ENCODE data around the gene NOBOX.
"Not testable (repeated sequence)": the region's sequence is repeated elsewhere in the genome, so short reads cannot be mapped to it uniquely, and the experiment has no call there.

NOBOX gene

GRCh38 chr7:144391823-144392255, 11.7 kb downstream of the NOBOX start:
- peak in 5 of 51 donors; percentile 5 to 59 (median 30) for DNase-seq

- no peak for DNase-seq
Observed at GRCh38 chr7:144391014-144391413, 12.5 kb downstream of the NOBOX start.

GRCh38 chr7:144390481-144390880, 13.0 kb downstream of the NOBOX start:
- peak in 3 of 51 donors; percentile 7 to 25 (median 9) for DNase-seq

- no peak for DNase-seq
Observed at GRCh38 chr7:144388950-144389349, 14.5 kb downstream of the NOBOX start.

- DNase-seq, result no peak
Observed at GRCh38 chr7:144386741-144387140, 16.8 kb downstream of the NOBOX start.

- no peak for DNase-seq
Observed at GRCh38 chr7:144384555-144385245, 18.8 kb downstream of the NOBOX start.

GRCh38 chr7:144384071-144384470, 19.4 kb downstream of the NOBOX start:
- DNase-seq, result no peak

- DNase-seq, result no peak
Observed at GRCh38 chr7:144379776-144380384, 23.6 kb downstream of the NOBOX start.

- DNase-seq, result no peak
Observed at GRCh38 chr7:144378651-144379050, 24.8 kb downstream of the NOBOX start.

- not testable (repeated sequence) for DNase-seq
Observed at GRCh38 chr7:144369221-144369620, 34.3 kb downstream of the NOBOX start.

GRCh38 chr7:144367250-144367649, 36.2 kb downstream of the NOBOX start:
- not testable (repeated sequence) for DNase-seq

GRCh38 chr7:144365523-144365922, 38.0 kb downstream of the NOBOX start:
- not testable (repeated sequence) for DNase-seq

GRCh38 chr7:144362061-144362460, 41.4 kb downstream of the NOBOX start:
- DNase-seq, result not testable (repeated sequence)

GRCh38 chr7:144356860-144357259, 46.6 kb downstream of the NOBOX start:
- not testable (repeated sequence) for DNase-seq

- DNase-seq, result not testable (repeated sequence)
Observed at GRCh38 chr7:144356185-144356584, 47.3 kb downstream of the NOBOX start.

GRCh38 chr7:144355176-144355822, 48.2 kb downstream of the NOBOX start, which contains the start of gene ARHGEF5:
ARHGEF5 (plus strand) TSS chr7:144355402; CDS start chr7:144362670, 7,268 bp downstream.
- DNase-seq, result not testable (repeated sequence)

- DNase-seq, result not testable (repeated sequence)
Observed at GRCh38 chr7:144351667-144352066, 51.8 kb downstream of the NOBOX start.

GRCh38 chr7:144348625-144349024, 54.9 kb downstream of the NOBOX start:
- DNase-seq, result not testable (repeated sequence)

All from hypothalamus (tissue), 51 donors.